Fibroblast of peridontal ligament (primary cell): Measurements from ENCODE around the gene ITPK1.

ENCODE experiments used
- DNase-seq: peaks from one replicate; pipeline ENCODE4 v3.0.0-alpha.2; 2010; ENCODE audit errors: extremely low read depth

The ITPK1 gene

DNA sequence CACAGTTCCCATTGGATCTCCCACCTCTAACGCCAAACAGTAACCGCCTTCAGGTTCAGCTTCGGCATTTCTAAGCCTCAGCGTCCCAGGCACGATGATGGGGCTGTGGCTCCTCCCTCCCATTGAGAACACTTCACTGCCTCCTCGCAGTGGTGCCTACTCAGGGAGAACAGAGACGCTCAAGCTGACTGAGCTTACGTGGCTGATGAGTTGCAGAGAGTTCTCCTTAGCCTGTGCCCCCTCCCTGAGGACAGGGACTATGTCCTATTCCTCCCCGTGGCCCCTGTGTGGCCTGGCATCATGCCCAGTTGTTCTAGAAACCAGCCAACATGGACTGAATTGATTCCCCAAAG, 87.0 kb downstream of the ITPK1 start:
- DNase-seq = no peak

DNA sequence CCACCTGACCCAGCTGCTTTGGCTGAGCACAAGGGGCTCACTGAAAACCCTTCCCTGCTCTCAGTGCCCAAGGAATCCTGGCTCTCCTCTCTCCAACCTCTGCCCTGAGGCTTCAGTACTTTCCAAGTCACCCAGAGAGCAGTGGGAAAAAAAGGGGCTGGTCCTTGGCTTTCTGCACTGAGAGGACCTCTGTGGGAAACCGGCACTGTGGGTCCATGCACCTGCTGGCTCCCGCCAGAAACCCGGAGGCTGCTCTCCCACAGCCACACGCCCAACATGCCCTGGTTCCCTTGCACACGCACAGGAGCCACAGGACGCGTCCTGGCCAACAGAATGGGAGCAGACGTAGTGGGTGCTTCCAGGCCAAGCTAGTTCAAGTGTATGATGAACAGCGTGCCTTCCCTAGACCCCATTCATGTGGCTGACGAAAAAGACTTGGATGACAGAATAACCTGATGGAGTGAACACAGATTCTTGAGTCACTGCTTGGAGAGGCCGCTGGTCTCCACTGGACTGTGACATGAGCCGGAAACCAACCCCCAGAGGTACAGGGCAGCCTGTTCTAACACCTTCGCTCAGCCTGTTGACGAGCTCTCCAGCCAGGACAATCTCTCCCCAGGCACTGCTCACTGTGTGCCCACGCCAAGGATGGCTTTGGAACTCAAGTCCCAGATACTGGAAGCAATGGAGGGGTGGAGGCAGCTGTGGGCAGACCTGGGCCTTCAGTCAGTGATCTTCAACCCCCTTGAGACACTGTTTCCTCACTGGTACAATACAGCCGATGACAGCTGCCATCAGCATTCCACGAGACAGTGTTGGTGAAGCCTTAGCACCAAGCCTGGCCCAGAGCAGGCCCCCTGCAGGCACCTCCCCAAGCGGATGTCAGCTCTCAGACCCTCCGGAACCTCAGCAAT, 87.7 kb downstream of the ITPK1 start:
- DNase-seq = no peak

DNA sequence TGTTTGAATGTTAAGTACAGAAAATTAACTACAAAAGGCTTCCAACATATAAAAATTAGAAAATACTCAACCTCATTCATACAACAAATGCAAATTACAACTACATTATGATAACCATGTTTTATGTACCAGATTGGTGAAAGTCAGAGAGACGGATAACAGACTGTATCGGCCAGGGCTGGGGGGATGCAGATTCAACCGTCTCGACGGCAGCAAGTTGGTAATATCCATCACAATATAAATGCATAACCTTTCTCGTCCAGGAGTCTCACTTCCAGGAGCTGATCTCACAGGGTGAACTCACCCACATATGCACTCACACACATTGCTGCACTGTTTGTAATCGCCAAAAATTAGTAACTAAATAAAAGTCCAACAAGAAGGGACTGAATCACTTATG, 89.4 kb downstream of the ITPK1 start:
- DNase-seq = no peak

DNA sequence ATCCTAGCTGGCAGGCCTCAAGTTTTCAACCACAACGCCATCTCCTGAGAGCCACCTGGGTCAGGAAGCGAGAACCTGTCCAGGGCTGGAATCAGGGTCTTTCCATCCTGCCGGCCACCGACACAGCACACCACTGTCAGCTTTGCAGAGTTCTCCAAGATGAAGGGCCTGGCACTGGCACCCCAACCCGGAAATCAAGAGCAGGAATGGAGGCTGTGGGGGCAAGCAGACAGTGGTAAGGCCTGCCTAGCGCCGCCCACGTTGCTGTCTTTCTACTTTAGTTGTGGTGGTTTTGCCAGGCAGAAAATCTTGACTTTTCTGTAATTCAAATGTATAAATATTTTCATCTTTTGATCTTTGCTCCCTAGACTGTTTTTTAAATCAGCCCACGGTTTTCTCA, 90.7 kb downstream of the ITPK1 start:
- no peak for DNase-seq

DNA sequence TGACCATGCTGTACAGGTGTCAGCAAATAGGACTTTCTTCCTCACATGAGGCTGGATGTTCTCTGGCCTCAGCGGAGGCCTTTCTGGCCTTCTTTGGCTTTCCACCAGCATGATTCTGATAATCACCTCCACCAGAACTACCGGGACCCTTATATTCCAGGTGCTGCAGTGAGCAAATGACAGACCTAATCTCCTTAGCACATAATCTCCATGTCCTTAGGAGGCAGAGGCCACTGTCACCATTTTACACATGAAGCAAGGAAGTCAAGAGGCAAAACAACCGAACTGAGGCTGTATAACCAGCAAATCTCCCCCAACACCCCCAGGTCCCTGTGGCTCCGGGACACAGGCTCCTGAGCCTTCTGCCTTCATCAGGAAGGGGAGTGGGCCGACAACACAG, 91.2 kb downstream of the ITPK1 start:
- no peak for DNase-seq

DNA sequence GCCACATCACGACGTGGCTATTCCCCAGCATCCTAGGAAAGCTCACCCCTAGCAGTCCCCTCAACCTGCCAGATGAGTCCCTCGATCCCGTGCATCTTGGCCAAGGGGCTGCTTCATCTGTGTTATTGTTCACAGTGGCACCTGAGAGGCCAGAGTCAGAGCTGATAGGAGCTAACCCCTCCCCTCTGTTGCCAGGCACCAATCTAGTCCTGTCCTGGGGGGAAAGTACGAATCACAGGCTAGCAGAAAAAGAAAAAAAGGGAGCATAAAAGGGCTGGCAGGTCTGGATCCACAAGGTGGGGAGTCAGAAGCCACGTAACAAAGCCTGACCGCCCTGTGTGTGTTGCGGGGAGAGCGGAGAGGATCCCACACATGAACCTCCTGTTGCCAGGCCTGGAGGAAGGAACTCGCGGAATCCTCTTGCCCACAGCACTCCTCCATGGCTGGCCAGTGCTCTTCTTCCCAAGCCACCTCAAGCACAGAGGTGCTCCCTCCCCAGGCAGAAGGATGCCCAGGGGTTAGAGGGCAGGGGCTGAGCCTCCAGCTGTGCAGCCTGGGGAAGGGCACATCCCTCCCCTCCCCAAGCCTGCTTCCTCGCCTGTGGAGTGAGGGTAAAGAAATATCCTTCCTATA, 91.8 kb downstream of the ITPK1 start:
- DNase-seq = no peak

DNA sequence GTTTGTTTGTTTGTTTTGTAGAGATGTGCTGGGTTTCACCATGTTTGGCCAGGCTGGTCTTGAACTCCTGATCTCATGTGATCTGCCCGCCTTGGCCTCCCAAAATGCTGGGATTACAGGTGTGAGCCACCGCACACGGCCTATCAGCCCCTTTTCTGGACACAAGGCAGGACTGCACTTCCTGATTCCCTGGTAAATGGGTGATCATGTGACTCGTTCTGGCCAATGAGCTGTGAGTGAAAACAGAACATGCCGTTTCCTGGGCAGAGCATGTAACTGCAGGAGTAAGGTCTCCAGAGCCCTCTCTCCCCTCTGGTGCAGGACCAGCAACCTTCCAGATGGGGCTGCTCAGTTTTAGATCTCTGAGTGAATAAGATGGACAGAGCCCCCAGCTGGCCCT, 92.7 kb downstream of the ITPK1 start:
- no peak for DNase-seq

DNA sequence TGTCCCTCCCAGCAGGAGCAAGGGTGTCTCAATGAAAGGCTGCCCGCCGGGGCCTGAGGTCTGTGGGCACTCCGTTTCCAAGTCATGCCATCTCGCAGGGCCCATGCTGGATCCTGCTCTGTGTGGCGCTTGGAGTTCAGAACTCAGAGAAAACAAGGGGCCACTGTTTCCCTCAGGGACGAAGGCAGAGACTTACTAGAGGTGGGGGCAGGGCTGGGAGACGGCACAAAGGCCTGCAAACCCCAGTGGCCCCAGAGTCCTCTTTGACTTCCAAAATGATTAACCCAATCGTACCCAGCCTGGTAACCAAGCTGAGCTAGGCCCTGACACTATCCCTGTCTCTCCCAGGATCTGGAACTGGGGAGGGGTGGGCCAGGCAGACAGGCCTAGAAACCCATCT, 95.8 kb downstream of the ITPK1 start:
- DNase-seq = no peak

DNA sequence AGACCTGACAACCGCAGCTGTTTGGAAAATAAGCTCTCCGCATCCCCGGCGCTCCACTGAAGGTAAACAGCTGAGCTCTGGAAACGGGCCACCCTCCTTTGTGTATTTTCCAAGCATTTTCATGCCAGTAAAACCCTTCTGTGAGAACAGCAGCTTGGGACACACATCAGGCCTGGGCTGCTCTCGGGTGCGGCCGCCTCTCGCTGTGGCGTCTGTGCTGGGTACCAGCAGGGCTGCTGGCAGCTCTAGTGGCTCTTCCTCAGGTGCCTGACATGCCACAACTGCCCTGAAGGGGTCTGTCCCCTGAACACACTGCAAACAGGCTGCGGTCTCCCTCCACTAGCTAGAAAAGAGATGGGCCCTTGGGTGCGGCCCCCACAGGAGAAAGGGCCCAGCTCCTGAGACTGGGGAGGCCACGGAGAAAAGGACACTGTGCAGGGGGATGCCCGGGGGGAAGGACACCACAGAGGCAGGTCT, 96.3 kb downstream of the ITPK1 start:
- DNase-seq = no peak

DNA sequence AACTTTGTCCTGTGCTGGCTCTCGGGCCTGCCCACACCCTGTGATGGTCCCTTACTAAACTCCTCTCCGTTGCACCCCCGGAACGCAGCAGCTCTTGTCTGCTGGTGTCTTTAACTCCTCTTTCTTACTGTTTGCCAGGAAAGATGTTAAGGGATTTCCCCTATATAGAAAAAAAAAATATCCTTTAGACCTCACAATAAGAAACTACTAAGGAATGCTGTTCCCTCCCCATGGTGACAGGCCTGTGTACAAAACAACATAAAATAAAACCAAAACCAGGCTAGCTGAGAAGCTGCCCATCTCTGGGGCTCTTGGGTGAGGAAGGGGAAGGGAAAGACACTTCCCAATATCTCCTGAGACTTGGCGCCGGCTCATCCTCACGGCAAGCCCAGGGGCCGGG, 97.4 kb downstream of the ITPK1 start:
- no peak for DNase-seq

DNA sequence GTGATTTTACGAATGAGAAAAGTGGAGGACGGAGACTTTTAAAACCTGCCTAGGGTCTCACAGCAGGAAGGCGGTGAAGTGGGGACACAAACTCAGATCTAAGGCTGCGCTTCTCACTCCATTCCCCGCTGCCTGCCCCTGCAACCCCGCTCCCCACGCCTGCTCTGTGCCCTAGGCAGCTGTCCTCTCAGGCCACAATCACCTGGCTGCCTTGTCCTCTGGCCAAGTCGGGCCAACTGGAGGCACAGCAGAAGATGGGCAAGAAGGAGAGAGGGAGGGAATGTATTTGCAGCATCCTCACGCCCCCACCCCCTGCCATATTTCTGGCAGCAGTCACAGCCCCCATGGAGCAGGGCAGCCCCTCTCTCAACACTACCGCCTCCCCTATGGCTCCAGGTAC, 97.8 kb downstream of the ITPK1 start:
- no peak for DNase-seq

DNA sequence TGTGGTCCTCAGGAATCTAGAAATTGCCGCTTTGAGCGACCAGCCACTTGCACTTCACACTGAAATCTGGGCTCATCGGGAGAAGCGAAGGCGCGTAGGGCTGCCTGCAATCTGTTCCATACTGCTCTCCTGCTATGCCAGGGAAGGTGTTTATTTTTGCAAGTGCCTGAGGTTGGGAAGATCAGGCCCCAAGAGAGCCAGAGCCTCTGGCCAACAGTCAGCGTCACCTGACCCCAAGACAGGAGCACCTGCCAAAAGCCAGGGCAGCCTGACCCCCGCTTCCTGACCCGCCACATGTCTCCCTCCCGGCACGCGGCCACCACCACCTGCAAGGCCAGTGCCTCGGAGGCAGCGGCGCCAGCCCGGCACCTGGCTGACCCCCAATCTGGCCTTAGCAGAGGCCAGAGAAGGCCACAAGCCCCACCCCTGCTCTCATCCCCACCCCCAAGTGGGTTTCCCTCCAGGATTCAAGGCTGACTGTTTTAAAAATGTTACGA, 98.4 kb downstream of the ITPK1 start:
- DNase-seq = no peak

DNA sequence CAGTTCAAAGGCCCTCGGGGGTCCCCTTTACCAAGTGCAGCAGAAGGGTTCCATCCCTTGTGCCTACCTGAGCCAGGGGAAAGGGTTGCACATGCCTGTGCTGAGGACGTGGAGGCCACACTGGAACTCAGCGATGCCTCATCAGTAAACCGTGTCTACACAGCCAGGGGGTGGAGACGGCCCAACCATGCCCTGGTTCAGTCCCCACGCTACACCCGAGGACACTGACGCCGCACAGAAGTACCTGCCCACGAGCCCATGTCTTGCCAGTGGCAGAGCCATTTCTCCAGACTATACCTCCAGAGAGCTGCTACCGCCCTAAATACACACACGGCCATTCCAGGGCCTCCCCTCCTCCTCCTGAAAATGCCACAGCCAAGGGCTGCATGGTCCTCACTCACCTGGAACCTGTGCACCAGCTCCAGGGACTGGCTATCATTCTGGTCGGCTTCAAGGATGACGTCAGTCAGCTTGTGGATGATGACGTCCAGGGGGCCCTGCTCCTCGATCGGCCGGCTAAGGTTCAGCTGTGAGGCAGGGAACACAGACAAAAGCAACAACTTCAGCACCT, 99.4 kb downstream of the ITPK1 start:
- DNase-seq = no peak

DNA sequence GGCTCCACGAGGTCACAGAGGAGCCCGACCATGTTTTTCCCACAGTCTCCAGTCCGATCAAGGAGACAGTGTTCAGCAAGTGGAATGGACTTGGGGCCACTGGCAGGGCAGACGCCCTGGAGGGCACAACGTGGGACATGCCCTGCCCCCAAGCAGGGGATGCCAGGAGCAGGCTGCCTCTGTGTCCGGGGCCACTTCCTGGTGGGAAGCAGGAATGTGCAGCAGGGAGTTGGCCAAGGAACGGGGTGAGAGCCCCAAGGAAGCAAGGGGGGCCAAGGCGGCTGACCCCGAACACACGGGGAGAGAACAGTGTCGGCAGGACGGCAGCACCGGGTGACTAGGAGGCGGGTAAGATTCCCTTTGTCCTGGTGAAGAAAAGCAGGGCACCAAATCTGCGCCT, 100.2 kb downstream of the ITPK1 start:
- no peak for DNase-seq

DNA sequence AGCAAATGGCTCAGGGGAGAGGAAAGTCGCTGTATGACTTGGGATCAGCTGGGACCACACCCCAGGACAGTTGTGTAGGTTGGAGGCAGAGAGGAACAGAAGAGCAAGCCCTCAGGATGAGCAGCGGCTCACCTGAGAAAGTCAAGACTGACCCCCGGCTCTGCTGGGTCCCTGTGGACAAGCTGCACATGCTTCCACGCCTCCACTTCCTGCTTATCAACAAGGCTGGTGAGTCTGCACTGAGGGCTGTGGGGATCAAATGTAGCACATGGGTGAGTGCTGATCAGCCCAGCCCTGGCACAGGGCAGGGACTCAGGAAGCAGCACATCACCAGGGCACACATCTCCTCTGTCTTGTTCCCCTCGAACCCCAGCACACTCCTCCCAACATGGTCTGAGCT, 100.7 kb downstream of the ITPK1 start:
- no peak for DNase-seq

DNA sequence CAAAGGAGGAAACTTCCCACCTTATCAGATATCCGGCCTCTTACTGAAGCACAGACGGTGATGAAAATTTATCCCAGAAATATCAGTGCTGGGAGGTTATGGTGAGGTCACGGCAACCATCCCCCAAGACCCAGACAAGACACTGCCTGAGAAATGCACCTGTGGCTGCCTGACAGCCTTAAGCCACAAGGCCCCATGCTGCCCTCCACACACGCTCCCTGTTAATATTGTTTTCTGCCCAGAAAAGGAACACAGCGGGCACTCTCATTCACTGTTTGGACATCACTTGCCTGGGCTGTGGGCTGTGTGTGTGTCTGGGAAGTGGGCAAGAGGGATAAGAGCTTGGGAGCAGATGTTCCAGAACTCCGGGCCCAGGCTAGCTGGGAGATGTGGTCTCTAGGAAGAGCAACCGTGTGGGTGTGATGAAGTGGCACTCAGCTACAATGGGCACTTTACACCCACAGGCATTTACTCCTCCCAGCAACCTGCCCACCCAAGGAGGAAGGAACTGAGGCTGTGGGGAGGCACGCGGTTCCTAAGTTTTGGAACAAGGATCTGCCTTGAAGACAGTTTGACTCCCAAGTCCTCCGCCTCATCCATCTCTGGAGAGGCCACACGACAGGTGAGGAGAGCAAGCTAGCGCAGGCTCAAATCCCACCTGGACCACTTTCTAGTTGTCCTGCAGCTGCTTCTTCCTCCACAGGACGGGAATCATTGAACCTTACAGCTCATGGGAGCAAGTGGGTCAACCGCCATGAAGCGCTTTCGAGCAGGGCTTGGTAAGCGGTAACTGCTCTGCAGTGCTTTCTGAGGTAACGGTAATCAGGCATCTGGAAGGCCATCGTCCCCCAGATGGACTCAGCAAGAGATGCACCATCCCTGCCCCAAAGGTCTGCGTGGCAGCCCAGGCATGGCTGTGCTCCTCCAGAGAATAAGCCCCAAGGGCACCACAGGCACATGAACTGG, 101.4 kb downstream of the ITPK1 start:
- no peak for DNase-seq

DNA sequence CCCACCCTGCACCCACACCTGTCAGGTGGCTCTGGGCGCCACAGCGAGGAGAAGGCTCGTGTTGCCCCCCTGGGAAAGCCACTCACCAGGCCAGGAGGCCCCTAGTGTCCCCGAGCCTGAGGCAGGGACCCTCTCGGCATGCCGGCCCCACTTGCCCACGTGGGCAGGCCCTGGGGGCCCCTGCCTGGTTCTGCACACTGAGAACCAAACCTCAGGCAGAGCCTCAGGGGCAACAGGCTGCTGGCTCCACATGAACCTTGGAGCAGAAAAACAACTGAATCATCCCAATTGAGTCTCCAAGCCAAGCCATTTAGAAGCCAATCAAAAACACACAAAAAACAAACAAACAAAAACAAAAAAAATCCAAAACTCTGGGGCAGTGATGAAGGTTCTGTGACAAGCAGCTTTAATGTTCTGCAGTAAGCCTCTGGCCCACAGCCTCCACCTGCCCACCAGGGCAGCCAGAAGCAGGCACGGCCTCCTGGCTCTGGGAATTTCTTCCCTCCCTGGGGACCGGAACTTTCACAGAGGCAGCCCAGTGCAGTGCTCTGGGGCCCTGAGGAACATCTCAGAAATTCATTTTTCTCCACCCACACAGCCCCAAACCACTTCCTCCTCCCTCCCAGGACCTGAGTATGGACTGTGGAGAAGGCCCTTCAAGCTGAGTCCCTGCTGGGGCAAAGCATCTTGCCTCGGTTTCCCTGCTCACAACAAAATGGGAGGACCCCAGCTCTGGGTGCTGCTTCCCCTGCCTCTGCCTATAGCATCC, 102.6 kb downstream of the ITPK1 start:
- peak; percentile 46 for DNase-seq

DNA sequence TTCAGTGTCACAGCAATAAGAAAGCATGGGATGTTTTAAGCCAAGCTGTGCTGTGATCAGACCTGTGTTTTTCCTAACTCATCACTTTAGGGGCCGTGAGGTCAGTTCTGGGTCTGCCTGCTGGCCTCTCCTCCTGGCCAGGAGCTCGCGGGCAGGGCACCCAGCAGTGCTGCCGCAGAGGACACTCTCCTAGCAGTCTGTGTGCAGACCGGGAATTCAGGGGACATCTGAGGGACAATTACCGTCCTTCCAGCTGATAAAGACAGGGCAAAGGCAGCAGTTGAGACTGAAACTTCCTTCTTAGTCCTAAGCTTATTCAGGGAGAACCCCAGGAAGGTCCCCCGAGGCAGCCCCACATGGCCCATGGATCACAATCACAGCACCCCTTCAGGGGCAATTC, 103.2 kb downstream of the ITPK1 start:
- DNase-seq = no peak

DNA sequence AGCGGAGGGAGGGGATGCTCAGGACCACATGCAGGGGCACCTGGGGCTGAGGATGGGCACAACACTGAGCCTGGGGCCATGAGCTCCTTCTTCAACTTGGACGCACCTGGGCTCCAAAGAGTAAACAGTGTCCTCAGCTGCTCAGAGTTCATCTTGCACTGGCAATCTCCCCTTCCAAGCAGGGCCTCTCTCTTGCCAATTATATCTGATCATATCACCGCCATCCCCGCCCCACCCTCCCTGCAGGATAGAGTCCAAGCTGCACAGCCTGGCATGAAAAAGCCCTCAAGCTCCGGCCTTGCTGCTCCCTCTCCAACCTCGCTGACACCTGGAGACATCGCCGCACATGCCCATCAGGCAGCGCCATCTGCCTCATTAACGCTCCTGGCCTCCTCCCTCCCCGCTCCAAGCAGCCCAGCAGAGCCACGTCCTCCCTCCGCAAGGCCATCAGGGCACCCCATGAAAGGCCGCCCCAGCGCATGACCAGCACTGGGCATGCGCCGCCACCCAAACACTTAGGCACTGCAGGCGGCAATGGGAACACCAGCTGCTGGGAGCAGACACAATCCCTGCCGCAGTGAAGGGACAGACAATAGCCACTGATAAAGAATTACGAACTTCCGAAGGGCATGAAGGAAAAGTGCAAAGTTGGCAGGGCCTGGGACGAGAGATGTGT, 103.9 kb downstream of the ITPK1 start:
- DNase-seq = no peak

DNA sequence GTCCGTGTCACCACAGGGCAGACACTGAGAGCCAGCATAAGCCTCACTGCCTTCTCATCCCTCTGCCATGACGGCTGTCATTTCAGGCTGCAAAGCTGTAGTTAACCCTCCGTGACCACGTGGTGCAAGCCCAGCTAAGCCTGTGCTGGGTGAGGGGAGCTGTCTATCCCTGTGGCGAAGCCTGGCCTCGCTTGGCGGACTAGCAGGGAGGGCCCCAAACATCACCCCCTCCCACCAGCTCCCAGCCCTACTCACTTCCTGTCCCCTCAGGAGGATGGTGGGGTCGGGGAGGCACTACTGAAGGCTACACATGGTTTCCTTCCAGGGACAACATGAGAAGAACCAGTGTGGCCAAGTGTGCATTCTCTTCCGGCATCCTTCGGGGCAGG, 104.6 kb downstream of the ITPK1 start:
- DNase-seq = no peak
